Measurements from ENCODE around the gene PSPC1.
"Not testable (repeated sequence)": the region's sequence is repeated elsewhere in the genome, so short reads cannot be mapped to it uniquely, and the experiment has no call there.

PSPC1 gene

GRCh38 chr13:19759669-19760068 is 23.1 kb downstream of the PSPC1 start:
- no peak for DNase-seq

GRCh38 chr13:19742643-19743042 is 40.1 kb downstream of the PSPC1 start:
- no peak for DNase-seq

GRCh38 chr13:19737844-19738557 is 44.7 kb downstream of the PSPC1 start:
- no peak for DNase-seq

- no peak for DNase-seq
Measured at GRCh38 chr13:19726611-19727010, 56.1 kb downstream of the PSPC1 start.

GRCh38 chr13:19725320-19725719 is 57.4 kb downstream of the PSPC1 start:
- no peak for DNase-seq

- no peak for DNase-seq
Measured at GRCh38 chr13:19720039-19720438, 62.7 kb downstream of the PSPC1 start.

GRCh38 chr13:19713186-19713965 is 69.4 kb downstream of the PSPC1 start:
- no peak for DNase-seq

- DNase-seq: not testable (repeated sequence)
Measured at GRCh38 chr13:19709782-19710181, 73.0 kb downstream of the PSPC1 start.

GRCh38 chr13:19709039-19709438 is 73.7 kb downstream of the PSPC1 start:
- not testable (repeated sequence) for DNase-seq

- DNase-seq: not testable (repeated sequence)
Measured at GRCh38 chr13:19704256-19704655, 78.5 kb downstream of the PSPC1 start.

GRCh38 chr13:19701619-19702018 is 81.1 kb downstream of the PSPC1 start:
- not testable (repeated sequence) for DNase-seq

- DNase-seq: not testable (repeated sequence)
Measured at GRCh38 chr13:19700963-19701362, 81.8 kb downstream of the PSPC1 start.

GRCh38 chr13:19695829-19696228 is 86.9 kb downstream of the PSPC1 start:
- DNase-seq: no peak

- no peak for DNase-seq
Measured at GRCh38 chr13:19695428-19695827, 87.3 kb downstream of the PSPC1 start.

- DNase-seq: not testable (repeated sequence)
Measured at GRCh38 chr13:19691447-19691846, 91.3 kb downstream of the PSPC1 start.

GRCh38 chr13:19685437-19685836 is 97.3 kb downstream of the PSPC1 start:
- DNase-seq: no peak

- DNase-seq: no peak
Measured at GRCh38 chr13:19685034-19685433, 97.7 kb downstream of the PSPC1 start.

GRCh38 chr13:19681517-19681916 is 101.2 kb downstream of the PSPC1 start:
- no peak for DNase-seq

GRCh38 chr13:19680751-19681150 is 102.0 kb downstream of the PSPC1 start:
- no peak for DNase-seq

- no peak for DNase-seq
Measured at GRCh38 chr13:19676168-19676567, 106.6 kb downstream of the PSPC1 start.

GRCh38 chr13:19674898-19675297 is 107.8 kb downstream of the PSPC1 start:
- no peak for DNase-seq

GRCh38 chr13:19673473-19674430 is 109.0 kb downstream of the PSPC1 start:
- DNase-seq: no peak

- DNase-seq: no peak
Measured at GRCh38 chr13:19672990-19673389, 109.8 kb downstream of the PSPC1 start.
